GM18499 (cell line): ENCODE results near the gene DGCR8.

Experiments
- ATAC-seq: cut with Tn5 transposase; IDR thresholded peaks from one replicate; pipeline ENCODE4 v1.9.1; 2021; ENCODE audit warnings: moderate number of reproducible peaks; ENCODE audit not compliant: insufficient read depth, unreplicated experiment

DGCR8 gene

DNA sequence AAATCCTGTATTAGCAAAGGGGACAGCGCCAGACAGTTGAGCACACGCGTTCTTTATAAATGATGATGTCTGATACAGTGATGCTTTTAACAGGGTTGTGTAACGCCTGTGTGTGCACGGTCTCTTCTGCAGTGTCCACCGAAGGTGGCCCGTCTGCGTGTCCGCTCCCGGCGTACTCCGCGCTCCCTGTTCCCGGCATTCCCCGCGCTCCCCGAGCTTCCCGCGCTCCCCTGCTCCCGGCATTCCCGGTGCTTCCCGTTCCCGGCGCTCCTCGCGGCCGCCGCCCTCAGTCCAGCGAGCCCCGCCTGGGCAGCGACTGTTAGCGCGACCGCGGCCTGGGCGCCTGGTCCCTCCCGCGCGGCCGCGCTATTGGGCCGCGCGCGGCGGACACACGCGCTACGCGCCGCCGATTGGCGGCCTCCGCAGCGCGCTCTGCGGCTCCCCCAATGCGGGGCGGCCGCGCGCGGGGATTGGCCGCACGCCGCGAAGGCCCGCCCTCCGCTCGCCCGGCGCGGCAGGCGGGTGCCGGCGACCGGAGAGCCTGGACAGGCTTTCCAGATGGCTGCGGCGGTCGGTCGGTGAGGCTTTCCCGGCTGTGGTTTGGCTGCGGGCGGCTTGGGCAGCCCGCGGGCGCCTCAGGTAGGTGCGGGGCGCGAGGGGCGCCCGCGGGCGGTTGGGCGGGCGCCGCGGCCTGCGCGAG, at the start of gene DGCR8:
TSS of gene DGCR8 (plus strand) at position 497 of the 700 bp plus-strand sequence. CDS start 5,723 bp downstream, outside the sequence.
- ATAC-seq, result no peak

DNA sequence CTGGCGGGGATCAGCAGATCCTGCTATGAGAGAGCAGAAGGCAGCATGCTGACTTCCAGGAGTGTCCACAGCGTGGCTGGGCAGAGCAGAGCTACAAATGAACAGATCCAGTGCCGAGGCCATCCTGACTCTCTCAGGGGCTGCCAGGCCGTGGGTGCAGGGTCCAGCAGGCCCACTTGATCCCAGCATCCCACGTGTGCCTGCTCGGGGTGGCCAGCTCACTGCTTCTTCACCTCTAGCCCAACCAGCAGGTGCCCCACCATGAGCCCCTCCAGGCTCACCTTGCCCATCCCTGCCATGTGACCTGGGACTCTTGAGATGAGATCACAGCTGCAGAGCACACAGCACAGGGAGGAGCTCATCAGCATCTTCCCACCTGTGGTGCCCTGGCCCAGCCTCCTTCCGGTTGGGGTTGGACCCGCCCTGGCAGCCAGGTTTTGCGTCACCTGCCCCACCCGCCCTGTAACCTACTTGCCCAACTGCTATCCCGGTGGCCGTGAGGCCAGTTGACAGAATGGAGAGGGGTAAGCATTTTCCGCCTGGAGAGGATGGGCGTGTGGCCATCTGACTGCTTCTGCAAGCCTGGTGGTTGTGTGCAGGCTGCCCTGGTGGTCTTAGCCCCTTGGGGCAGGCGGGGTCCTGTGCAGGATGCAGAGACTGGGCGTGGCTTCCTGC, 48.2 kb upstream of the DGCR8 start:
- no peak for ATAC-seq

DNA sequence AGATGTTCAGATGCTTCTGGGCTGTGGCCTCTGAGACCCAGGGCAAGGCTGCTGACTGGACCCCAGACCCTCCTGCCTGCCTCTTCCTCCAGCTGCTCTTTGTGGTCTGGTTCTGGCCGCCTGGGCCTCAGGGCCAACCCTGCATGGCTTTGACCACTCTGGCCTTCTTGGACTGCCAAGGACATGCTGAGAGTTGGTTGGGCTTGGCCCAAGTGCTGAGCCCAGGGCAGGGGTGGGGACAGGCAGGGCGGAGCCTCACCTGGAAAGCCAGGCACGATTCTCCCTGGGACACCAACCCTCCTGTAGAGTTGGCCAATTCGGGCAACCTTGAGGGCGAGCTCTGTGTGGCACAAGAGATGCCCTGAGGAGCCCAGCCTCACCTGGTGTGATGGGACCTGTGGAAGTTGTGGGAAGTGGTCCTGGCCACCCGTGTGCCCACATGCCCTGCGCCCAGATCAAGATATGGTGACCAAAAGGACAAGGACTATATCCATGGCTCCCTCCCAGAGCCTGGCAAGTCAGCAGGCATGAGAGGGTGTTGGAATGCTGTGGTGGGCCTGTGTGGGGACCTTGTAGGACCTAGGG, 47.5 kb upstream of the DGCR8 start:
- ATAC-seq, result no peak

DNA sequence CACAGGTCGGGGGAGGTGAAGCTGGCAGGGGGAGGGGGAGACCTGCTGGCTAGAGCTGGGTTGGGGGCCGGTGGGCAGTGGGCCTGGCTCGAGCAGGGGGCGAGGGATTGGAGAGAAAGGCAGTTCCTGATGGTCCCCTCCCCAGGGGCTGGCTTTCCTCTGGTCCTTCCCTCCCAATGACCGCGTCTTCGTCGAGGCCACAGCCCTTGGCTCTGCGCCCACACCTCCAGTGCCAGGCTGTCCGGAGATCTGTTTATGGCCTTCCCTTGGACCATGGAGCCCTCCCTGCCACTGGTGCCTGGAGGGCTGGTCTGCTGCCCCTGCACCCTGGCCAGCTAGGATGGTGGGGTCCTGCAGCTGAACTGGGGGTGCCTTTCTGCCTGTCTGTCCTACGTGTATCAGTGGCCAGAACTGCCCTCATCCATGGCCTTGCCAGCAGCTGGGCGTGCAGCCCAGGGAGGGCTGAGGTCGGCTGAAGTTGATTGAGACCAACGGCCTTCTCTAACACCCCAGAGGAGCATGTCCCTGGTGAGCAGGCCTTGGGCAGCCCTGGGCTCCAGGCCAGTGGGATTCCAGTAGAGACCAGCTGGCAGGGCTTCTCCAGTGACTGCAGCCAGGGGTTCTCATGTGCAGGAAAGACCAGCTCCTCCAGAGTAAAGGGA, 46.9 kb upstream of the DGCR8 start:
- no peak for ATAC-seq

DNA sequence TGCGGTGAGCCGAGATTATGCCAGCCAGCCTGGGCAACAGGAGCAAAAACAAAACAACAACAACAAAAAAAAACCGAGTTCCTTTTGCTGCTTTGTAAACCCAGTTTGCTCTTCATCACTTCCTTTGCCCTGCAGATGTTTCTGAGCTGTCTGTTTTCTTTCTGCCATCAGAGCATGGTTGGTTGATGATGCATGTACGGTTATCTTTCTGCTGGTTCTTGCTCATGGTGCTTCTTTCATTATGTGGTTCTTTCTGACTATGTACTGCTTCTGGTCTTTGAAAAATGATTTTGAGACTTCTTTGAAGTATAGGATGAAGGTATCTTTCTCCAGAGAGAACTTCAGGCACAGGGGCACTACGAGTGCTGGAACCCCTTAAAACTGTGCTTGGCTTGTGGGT, 45.9 kb upstream of the DGCR8 start:
- no peak for ATAC-seq

DNA sequence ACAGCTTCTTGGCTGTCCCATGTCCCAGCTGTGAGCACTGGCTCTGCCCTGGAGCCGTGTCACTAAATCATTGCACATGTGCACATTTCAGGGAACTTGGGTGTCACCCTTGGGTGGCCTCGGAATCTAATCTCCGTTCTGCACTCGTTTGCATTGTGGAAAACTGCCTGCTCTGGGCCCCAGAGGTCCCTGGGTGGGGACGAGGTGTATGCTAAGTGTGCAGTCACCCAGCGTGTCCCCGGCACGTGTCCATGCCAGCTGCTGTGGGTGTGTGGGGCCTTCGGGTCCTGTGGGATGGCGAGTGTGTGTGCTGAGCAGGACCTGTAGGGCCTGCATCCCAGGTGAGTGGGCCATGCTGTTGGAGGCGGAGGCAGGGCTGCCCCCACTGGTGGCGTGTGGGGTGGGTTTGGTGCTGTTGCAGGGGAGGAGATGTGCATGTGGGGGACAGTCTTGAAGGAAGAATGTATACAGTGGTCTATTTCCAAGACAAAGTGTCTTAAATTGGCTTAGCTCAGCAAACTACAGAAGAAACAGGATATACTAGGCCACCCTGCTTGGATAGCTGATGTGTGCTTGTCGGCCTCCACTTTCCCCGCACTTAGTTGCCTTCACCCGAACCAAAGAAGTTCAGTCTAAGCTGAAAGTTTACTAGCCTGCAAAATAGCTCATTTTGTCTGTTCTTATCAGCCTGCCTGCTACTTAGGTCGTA, 44.5 kb upstream of the DGCR8 start:
- no peak for ATAC-seq

DNA sequence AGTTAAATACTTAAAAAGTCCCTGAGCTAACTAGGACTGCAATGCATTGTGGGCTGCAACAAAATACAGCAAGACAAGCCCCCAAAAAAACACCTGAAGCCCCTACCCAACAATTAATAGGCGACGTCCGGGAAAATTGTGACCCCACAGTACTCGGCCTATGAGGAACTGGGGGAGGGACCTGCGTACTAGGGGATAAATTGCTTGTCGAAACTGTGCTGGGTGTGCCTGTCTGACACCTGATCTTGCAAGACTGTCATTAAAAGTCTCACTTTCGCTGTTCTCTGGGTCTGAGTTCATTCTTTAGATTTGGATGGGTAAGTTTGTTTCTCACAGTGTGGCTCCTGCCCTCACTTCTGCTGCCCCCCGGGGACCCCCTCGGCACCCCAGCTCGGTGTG, 44.0 kb upstream of the DGCR8 start:
- ATAC-seq, result no peak

DNA sequence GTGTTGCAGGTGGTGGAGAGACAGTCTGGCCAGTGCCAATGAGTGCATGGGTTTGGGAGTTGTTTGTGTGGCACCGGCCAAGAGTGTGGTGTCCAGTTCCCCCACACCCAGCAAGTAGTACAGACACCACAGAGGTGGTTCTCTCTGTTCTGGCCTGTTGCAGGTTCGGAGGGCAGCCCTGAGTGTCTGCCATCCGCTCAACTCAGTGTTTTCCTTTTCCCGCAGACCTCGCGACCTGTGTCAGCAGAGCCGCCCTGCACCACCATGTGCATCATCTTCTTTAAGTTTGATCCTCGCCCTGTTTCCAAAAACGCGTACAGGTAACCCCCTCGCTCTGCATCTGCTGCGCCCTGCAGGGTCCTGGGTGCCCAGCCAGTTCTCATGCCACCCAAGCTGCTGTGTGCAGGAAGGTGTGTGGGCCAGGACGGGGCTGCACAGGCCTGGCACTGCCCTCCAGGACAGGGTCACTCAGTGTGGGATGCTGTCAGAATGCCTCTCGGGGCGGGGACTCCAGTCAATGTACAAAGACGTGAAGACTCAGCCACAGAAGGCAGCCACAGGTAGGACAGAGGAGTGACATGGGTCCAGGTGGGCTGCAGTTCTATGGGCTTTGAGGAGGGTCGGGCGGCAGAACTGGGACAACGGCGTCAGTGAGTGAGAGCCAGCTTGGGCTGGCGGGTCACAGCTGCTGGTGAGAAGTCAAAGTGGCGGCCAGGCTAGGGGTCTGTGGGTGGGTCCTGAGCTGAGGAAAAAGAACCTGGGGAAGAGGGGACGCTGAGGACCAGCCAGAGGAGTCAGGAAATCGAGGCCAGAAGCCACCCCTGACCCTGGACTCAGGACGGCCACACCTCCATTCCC, 43.3 kb upstream of the DGCR8 start:
- ATAC-seq, result no peak

DNA sequence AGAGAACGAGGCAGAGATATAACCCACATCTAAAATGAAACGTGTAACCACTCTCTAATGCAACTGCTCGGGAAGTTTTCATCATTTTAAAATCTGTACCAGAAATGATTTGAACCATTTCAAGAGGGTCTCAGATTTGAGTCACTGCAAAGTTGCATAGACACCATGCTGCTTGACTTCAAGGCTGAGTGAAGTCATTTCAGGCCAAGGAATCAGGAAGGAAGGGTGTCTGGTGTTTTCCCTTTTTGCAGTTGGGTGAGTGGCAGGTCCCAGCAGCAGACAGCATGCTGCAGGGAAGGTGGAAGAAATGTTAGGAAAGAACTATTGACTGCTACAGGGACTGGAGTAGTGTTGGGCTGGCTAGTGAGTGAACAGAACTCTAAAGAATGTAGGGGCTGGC, 42.6 kb upstream of the DGCR8 start:
- no peak for ATAC-seq

DNA sequence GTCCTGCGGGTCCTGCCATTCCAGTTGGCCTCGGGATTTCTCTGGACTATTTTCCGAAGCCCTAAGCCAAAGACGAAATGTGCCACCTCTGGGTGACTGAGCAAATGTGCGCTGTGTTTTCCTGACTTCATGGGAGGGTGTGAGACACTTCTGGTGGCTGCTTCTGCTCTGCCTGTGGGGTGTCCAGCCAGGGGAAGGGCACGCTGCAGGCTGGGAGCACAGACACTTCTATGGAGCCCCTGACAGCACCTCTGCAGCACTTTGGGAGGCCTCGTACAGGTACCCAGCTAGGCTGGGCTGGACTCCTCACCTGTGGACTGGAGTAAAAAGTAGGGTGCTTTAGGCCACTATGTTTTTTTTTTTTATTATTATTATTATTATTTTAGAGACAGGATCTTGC, 41.5 kb upstream of the DGCR8 start:
- no peak for ATAC-seq

DNA sequence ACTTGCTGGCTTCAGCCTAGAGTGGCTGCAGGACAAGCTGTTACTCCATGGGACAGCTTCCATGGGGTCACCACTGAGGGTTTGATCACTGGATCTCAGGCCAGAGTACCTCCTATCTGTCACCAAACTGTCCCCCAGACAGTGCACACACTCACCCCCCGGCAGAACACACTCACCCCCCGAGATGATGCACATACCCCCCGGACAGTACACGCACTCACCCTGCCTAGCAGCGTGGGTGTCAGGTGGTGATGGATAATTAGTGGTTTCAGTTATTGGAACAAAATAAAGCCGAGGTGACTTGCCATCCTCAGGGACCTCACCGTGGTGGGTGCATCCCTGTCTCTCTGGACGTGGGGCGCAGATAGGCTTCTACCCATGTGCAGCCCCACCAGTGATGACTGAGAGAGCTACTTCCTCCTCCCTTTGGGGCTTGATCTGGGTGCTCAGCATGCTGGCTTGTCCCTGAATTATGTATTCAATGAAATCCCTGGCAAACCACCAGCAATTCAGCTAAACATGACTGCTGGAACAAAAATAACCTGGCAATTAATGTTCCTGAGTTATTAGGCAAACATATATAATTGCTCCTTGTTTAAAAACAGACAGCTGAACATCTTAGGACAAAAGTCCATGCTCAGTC, 40.2 kb upstream of the DGCR8 start:
- no peak for ATAC-seq

DNA sequence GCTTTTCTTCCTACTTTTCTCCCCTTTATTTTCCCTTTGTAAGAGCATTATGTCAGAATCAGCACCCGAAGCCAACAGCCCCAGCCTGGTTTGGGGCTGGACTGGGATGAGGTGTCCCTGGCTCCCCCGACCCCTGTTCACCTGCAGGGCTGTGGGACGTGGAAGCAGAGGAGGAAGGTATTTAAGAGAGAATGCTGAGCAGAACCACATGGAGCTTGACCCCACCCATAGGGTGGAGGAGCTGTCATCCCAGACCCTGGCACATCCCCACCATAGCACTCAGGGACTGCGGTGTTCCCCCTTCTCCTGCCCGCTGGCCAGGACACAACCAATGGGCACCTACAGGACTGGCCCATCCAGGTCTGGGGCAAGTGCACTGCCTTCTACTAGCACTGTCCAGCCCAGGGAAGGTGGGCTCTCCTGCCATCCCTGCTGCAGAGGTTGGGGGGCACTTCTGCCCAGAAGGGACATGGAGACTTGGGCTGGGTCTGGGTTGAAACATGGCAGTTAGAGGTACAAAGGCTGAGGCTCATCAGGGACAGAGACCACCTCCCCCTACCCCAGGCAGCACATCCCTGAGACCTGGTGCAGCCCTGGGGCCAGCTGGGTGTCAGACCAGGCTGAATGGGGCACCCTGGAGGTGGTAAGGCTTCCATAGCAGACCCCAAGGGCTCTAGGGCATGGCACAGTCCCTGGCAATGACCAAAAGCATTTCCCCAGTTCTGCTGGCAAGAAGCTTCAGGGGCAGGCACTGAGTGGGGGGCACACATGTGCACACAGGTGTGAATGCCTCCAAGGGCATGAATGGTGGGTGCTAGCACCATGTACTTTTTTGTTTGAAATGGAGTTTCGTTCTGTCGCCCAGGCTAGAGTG, 39.5 kb upstream of the DGCR8 start:
- no peak for ATAC-seq

DNA sequence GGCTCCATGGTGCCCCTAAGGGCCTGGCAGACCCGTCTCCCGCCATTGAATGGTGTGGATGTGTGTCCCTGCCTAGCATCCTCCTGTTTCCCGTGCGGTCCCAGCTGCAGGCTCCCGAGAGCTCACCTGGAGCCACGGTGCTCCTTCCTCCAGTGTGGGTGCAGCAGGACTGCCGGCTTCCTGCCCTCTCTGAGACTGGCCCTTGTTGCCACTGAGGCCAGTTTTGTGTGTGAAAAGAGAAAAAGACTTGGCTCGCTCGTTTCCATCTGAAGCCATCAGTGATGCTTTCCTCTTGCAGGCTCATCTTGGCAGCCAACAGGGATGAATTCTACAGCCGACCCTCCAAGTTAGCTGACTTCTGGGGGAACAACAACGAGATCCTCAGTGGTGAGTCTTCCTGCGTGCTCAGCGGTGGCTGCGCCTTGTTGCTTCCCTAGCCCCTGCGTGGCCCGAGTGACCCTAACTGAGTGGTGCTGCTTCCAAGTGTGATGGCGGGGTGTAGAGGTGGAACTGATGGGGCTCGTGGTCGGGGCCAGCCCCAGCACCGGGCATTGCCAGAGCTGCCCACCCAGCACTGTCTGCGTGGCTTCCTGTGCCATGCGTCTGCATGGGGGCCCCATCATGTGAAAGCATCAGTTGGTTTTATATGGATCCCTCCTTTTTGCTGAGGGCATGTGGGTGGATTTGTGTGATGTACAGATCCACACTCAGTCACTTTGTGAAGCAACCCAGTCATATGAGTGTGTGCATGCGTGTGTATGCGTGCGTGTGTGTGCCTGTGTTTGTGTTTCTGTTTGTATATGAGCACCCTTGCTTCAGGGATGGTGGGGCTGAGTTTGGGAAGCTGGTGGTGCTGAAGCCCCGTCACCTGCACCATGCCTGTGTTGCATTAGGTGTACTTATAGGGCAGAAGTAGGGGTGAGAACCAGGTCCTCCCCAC, 36.7 kb upstream of the DGCR8 start:
- ATAC-seq, result no peak

DNA sequence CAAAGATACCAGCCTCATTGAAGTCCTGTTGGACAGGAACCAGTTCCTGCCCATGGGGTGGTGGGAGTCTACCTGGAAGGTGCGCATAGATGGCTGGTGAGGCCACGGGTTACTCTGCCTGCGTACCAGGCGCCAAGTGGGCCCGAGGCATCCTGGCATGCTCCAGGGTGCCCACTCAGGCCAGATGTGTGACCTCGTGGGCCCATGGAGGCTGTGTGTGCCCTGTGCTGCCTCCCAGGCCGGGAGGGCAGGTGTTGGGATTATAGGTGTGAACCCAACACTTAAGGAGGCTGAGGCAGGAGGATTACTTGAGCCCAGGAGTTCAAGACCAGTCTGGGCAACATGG, 36.1 kb upstream of the DGCR8 start:
- ATAC-seq, result no peak

DNA sequence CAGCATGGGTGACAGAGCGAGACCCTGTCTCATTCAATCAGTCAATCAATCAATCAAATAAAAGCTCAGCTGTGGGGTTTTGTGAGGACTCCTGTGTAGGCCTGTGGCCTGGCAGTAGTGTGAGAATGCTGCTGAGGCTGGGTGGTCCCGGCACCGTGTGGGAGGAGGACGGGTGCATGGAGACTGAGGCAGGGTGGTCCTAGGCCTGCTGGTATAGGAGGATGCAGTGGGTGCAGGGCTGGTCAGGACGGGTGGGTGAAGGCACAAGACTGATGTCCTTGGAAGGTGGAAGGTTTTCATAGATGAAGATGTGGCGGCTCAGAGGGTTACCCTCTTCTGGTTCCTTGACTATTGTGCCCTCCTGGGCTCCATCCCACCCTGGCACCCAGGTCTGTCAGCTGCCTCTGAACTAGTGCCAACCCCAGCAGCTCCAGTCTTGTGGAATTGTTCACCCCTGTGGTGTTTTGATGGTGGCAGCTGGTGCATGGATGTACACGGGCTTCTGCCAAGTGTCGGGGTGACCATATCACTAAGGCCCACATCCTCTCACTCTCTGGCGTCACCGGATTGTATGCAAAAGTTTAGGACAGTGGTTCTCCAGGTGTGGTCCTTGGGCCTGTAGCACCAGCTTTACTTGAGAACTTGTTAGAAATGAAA, 35.4 kb upstream of the DGCR8 start:
- no peak for ATAC-seq

DNA sequence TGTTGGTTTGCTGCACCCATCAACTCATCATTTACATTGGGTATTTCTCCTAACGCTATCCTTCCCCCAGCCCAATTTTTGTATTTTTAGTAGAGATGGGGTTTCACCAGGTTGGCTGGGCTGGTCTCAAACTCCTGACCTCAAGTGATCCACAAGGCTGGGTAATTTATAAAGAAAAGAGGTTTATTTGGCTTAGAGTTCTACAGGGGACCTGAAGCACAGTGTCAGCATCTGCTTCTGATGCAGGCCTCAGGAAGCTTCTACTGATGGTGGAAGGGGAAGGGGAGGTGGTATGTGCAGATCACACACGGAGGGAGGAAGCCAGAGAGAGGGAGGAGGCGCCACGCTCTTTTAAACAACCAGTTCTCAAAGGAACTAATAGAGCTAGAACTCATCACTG, 33.3 kb upstream of the DGCR8 start:
- ATAC-seq, result no peak

DNA sequence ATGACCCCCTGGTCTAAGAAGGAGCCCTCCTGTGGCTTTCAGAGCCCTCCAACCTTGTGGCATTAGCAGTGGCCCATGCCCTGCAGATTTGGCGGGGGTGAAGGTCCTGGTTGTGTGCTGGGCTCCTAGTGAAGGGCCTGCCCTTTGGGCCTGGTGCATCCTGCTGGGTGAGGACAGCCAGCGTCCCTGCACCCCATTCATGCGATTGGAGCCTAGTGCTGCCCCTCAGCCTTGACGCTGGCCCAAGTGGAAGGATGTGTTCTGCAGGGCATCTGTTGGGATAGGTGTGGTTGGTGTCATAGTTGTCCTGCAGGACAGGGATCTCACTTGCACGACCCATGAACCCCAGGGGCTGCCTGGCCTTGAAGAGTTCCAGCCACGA, 28.1 kb upstream of the DGCR8 start:
- ATAC-seq, result no peak
